Mesenteric fat pad (tissue), 1 donor: ENCODE results near the gene MYADML2. TPM values are rescaled to one million over a fixed set of nuclear protein-coding genes. Genes with fewer than 3 reads are reported as not detected.
"Not testable (repeated sequence)": the region's sequence is repeated elsewhere in the genome, so short reads cannot be mapped to it uniquely, and the experiment has no call there.

Experiments
- DNase-seq: peaks from one replicate; pipeline ENCODE4 v3.0.0-alpha.2; 2020; ENCODE audit warnings: low spot score
- long read RNA-seq: library from polyadenylated mRNA; unstranded; transcript quantifications from one replicate; pipeline ENCODE4 v2.0.0, GENCODE V29; 2020
- total RNA-seq: library from RNA; stranded (reverse); fragmentation: NEBNext Ultra II Directional; extraction: Animal tissue kit (Norgen Biotek cat#: 25700); gene quantifications from one replicate; pipeline ENCODE4 v1.2.1, GENCODE V29; 2021
- donor health status: DM: yes; HTN: yes; CAD: no.

MYADML2 gene
- total RNA-seq: not detected
- long read RNA-seq: 0 reads

- DNase-seq: no peak
Observed at GRCh38 chr17:81947189-81947588, at the start of gene MYADML2. Gene MYADML2 (minus strand): TSS chr17:81947233. CDS start chr17:81941741, 5,492 bp downstream.

- no peak for DNase-seq
Observed at GRCh38 chr17:81996232-81996756, 49.3 kb upstream of the MYADML2 start.

- no peak for DNase-seq
Observed at GRCh38 chr17:81995463-81996231, 48.6 kb upstream of the MYADML2 start.

GRCh38 chr17:81994593-81995462 lies 47.8 kb upstream of the MYADML2 start:
- no peak for DNase-seq

- no peak for DNase-seq
Observed at GRCh38 chr17:81993729-81994592, 46.9 kb upstream of the MYADML2 start.

- no peak for DNase-seq
Observed at GRCh38 chr17:81992306-81993102, 45.5 kb upstream of the MYADML2 start.

GRCh38 chr17:81991684-81992305 lies 44.8 kb upstream of the MYADML2 start:
- no peak for DNase-seq

- no peak for DNase-seq
Observed at GRCh38 chr17:81990836-81991683, 44.0 kb upstream of the MYADML2 start.

- DNase-seq: no peak
Observed at GRCh38 chr17:81987161-81987770, 40.2 kb upstream of the MYADML2 start.

- no peak for DNase-seq
Observed at GRCh38 chr17:81986606-81987005, 39.6 kb upstream of the MYADML2 start.

- DNase-seq: no peak
Observed at GRCh38 chr17:81984773-81985410, 37.9 kb upstream of the MYADML2 start.

- no peak for DNase-seq
Observed at GRCh38 chr17:81983639-81984373, 36.8 kb upstream of the MYADML2 start.

- DNase-seq: no peak
Observed at GRCh38 chr17:81983011-81983638, 36.1 kb upstream of the MYADML2 start.

GRCh38 chr17:81981511-81981910 lies 34.5 kb upstream of the MYADML2 start:
- not testable (repeated sequence) for DNase-seq

- DNase-seq: no peak
Observed at GRCh38 chr17:81980707-81981343, 33.8 kb upstream of the MYADML2 start.

GRCh38 chr17:81980122-81980521 lies 33.1 kb upstream of the MYADML2 start:
- DNase-seq: no peak
